A549 (cell line): ENCODE results near the gene OR8G1. TPM values are rescaled to one million over a fixed set of nuclear protein-coding genes. Genes with fewer than 3 reads are reported as not detected.

Source experiments
- ATAC-seq, 2 experiments: fragments of 200-7000 bp in 1 of 2; fragments of >200 bp in 1 of 2; cut with Nextera tagmentation in 1 of 2; cut with Tn5 transposase in 1 of 2; 3 replicates each; pipeline versions ENCODE4 v1.8.0 to v1.9.1; 2018 to 2020; ENCODE audit warnings: mild to moderate bottlenecking in 1 of 2, moderate library complexity in 1 of 2
- CTCF ChIA-PET: fragments of 300-600 bp; sonication (Branson Sonifier 250); formaldehyde crosslinking; extraction: SDS; loops from one replicate; lab custom pipeline; 2021; ENCODE audit warnings: antibody characterized with exemption, inconsistent platforms; lab: Yijun Ruan, JAX
- POLR2A ChIA-PET: fragments of 350-600 bp; formaldehyde crosslinking; extraction: SDS; loops from one replicate; lab custom pipeline; 2021; ENCODE audit warnings: antibody characterized with exemption, inconsistent platforms; lab: Yijun Ruan, JAX
- DNase-seq, 2 experiments: peaks; one replicate each; pipeline versions ENCODE4 v3.0.0 to v3.0.0-alpha.2; 2011 to 2016; ENCODE audit warnings: low read depth in 1 of 2, low spot score in 1 of 2
- FAIRE-seq: peaks from 2 replicates; lab custom pipeline; 2011; peaks lifted over from hg19 to GRCh38; lab: Jason Lieb, UNC
- H3K27ac ChIP-seq, 2 experiments: fragments of >200 bp; sonication (Bioruptor Twin); formaldehyde crosslinking; 3 replicates each; pipeline ENCODE4 v1.5.1; 2016 to 2017
- H3K4me1 ChIP-seq: fragments of >200 bp; sonication (Bioruptor Twin); formaldehyde crosslinking; 3 replicates; pipeline ENCODE4 v1.6.1; 2016
- H3K4me2 ChIP-seq: fragments of >200 bp; sonication (Bioruptor Twin); formaldehyde crosslinking; 3 replicates; pipeline ENCODE4 v1.6.1; 2016
- H3K4me3 ChIP-seq: fragments of >200 bp; sonication (Bioruptor Twin); formaldehyde crosslinking; 3 replicates; pipeline ENCODE4 v1.5.1; 2016
- H3K9me3 ChIP-seq: fragments of >200 bp; sonication (Bioruptor Twin); formaldehyde crosslinking; 3 replicates; pipeline ENCODE4 v1.6.1; 2016
- CBX8 ChIP-seq: fragments of 200-600 bp; sonication (generic); IDR thresholded peaks from 2 replicates; pipeline ENCODE4 v1.6.1; 2016
- EHF ChIP-seq: fragments of 250-450 bp; sonication (Bioruptor Pico); IDR thresholded peaks from 2 replicates; pipeline ENCODE4 v1.5.0; 2020; ENCODE audit warnings: mild to moderate bottlenecking
- FOXS1 ChIP-seq: fragments of 250-450 bp; sonication (Bioruptor Pico); IDR thresholded peaks from 2 replicates; pipeline ENCODE4 v1.5.0; 2020; ENCODE audit warnings: mild to moderate bottlenecking, moderate library complexity
- HEYL ChIP-seq: fragments of 250-450 bp; sonication (Bioruptor Pico); IDR thresholded peaks from 2 replicates; pipeline ENCODE4 v1.8.0; 2021; ENCODE audit warnings: mild to moderate bottlenecking, moderate library complexity
- HMGXB4 ChIP-seq: fragments of 250-450 bp; sonication (Bioruptor Pico); IDR thresholded peaks from 2 replicates; pipeline ENCODE4 v1.5.0; 2021; ENCODE audit warnings: mild to moderate bottlenecking, moderate library complexity, borderline replicate concordance
- HOXA7 ChIP-seq: fragments of 250-450 bp; sonication (Bioruptor Pico); IDR thresholded peaks from 2 replicates; pipeline ENCODE4 v1.5.0; 2020; ENCODE audit warnings: mild to moderate bottlenecking, moderate library complexity
- KDM1A ChIP-seq: fragments of 200-600 bp; sonication (generic); IDR thresholded peaks from 2 replicates; pipeline ENCODE4 v1.6.1; 2016; ENCODE audit warnings: low read depth, mild to moderate bottlenecking
- KDM5A ChIP-seq: fragments of 200-600 bp; sonication (generic); IDR thresholded peaks from 2 replicates; pipeline ENCODE4 v1.6.1; 2016; ENCODE audit warnings: antibody characterized with exemption, mild to moderate bottlenecking
- MAX ChIP-seq: IDR thresholded peaks from 2 replicates; pipeline ENCODE4 v1.6.1; 2012
- NFE2L2 ChIP-seq: fragments of 150-350 bp; conservative IDR thresholded peaks from 2 replicates; pipeline ENCODE4 v1.6.1; 2014; ENCODE audit warnings: low read length
- POLR2AphosphoS2 ChIP-seq: conservative IDR thresholded peaks from 2 replicates; pipeline ENCODE4 v1.6.1; 2012; ENCODE audit warnings: low read length, improper control_type of control experiment, inconsistent platforms
- RAD21 ChIP-seq, 2 experiments: fragments of >200 bp in 1 of 2; sonication (Bioruptor Twin) in 1 of 2; formaldehyde crosslinking in 1 of 2; IDR thresholded peaks in 1 of 2; conservative IDR thresholded peaks in 1 of 2; 2 replicates in 1 of 2; 3 replicates in 1 of 2; pipeline ENCODE4 v1.6.1; 2012 to 2018; ENCODE audit warnings: inconsistent platforms in 1 of 2
- RCOR1 ChIP-seq: fragments of 150-350 bp; IDR thresholded peaks from 2 replicates; pipeline ENCODE4 v1.6.1; 2014; ENCODE audit warnings: antibody characterized with exemption, low read length, low read depth
- REST ChIP-seq: fragments of 200-600 bp; sonication (generic); IDR thresholded peaks from 2 replicates; pipeline ENCODE4 v1.6.1; 2016; ENCODE audit warnings: antibody characterized with exemption, mild to moderate bottlenecking, moderate library complexity
- TP53 ChIP-seq: fragments of 250-450 bp; sonication (Bioruptor Pico); IDR thresholded peaks from 2 replicates; pipeline ENCODE4 v1.5.0; 2021; ENCODE audit warnings: mild to moderate bottlenecking, moderate library complexity
- USF2 ChIP-seq: fragments of 450-650 bp; IDR thresholded peaks from 2 replicates; pipeline ENCODE4 v1.6.1; 2014; ENCODE audit warnings: antibody characterized with exemption
- ZSCAN20 ChIP-seq: fragments of 250-450 bp; sonication (Bioruptor Pico); IDR thresholded peaks from 2 replicates; pipeline ENCODE4 v1.8.0; 2022; ENCODE audit warnings: mild to moderate bottlenecking, moderate library complexity
- WGBS: methylation state at CpG from one replicate; pipeline ENCODE4 v1.1.6; 2017; ENCODE audit errors: missing lambda C conversion rate; 5-methylcytosine and 5-hydroxymethylcytosine counted together
- polyA plus RNA-seq, 4 experiments: library from polyadenylated mRNA; depleted of rRNA in 3 of 4; stranded (reverse); fragments of >200 nt; fragmentation: RNase III in 1 of 4; extraction: RNeasy Plus Mini Kit Qiagen cat#74134 plus additional on column Dnase treatment in 1 of 4; gene quantifications; 2 replicates in 3 of 4; 3 replicates in 1 of 4; pipeline ENCODE4 v1.2.3, GENCODE V29; 2011 to 2017
- TF ChIP-seq, protein P1 (sequence below): fragments of >200 bp; sonication (Bioruptor Twin); formaldehyde crosslinking; IDR thresholded peaks from 3 replicates; pipeline ENCODE4 v1.6.1; 2016
- TF ChIP-seq, protein P2 (sequence below): IDR thresholded peaks from 2 replicates; pipeline ENCODE4 v1.6.1; 2012

OR8G1 gene
- polyA plus RNA-seq, 2 of the 4 experiments (the other 2 are of a cell fraction): not detected

DNA sequence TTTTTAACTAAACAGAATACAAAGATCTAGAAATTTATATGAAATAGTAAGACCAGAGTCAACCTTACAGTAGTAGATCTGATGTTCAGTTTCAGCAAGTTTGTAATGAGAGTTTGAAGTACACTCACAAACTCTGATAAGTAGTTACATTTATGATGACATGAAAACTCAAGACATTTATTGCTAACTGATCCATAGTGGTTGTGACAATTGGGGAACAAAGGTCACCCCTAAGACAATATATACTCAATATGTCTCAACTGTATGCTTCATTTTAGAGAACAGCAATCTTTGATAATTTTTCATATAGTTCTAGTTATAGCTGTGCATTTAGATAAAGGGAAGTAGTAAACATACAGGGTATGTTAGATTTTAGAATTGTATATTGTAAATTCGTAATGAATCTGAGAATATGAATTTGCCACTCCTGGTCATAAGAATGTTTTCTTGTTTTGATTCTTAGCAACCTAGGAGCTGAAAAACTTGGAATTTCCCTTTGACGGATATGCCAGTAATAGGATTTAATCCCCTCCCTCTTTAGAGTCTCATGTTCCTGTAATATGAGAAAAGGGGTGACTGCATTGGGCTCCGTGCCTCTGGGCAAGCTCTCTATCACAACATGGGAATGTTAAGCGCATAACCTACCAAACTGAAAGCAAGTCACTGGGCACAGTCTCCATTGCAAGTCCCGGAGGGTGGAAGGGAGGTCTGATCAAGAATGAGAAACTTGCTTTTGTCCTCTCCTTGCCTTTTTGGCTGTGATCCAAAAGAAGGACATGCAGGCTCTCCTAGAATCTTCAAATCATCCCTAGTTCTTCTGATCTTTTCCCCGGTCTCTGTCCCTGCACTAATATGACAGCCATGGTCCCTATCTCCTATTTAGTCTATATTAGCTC is 46.4 kb upstream of the OR8G1 start:
- ChIA-PET POLR2A (no interaction called here), CTCF (interaction anchor here (0.8 to 3.1 kb wide), 6 partner anchors 37 to 125 kb away, joined by 3 to 9 read pairs (median 4); partner anchors contain the start of gene VWA5A)
- 58% methylated on average over 6 of the region's 6 CpGs for WGBS
- Histone ChIP-seq H3K9me3 (no peaks in the 10 kb centered on the region), H3K27ac (no peak overlapping the region), H3K4me2 (no peak overlapping the region), H3K4me3 (no peak overlapping the region), H3K4me1 (no peaks in the 10 kb centered on the region)
- ATAC-seq: no peak
- TF ChIP-seq, protein P1, sequence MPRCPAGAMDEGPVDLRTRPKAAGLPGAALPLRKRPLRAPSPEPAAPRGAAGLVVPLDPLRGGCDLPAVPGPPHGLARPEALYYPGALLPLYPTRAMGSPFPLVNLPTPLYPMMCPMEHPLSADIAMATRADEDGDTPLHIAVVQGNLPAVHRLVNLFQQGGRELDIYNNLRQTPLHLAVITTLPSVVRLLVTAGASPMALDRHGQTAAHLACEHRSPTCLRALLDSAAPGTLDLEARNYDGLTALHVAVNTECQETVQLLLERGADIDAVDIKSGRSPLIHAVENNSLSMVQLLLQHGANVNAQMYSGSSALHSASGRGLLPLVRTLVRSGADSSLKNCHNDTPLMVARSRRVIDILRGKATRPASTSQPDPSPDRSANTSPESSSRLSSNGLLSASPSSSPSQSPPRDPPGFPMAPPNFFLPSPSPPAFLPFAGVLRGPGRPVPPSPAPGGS: no peak
- TF ChIP-seq CBX8: no peak
- no peak for TF ChIP-seq TP53
- no peak for TF ChIP-seq POLR2AphosphoS2
- TF ChIP-seq USF2: no peak
- TF ChIP-seq, protein P2, sequence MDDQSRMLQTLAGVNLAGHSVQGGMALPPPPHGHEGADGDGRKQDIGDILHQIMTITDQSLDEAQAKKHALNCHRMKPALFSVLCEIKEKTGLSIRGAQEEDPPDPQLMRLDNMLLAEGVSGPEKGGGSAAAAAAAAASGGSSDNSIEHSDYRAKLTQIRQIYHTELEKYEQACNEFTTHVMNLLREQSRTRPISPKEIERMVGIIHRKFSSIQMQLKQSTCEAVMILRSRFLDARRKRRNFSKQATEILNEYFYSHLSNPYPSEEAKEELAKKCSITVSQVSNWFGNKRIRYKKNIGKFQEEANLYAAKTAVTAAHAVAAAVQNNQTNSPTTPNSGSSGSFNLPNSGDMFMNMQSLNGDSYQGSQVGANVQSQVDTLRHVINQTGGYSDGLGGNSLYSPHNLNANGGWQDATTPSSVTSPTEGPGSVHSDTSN: no peak
- TF ChIP-seq NFE2L2: no peak
- no peak for TF ChIP-seq HMGXB4
- no peak for TF ChIP-seq KDM5A
- TF ChIP-seq HOXA7 (CRISPR knock-in tag): no peak
- no peak for TF ChIP-seq REST
- TF ChIP-seq KDM1A: no peak
- TF ChIP-seq MAX: no peak
- TF ChIP-seq HEYL (CRISPR knock-in tag): no peak
- TF ChIP-seq RCOR1: no peak
- TF ChIP-seq ZSCAN20 (CRISPR knock-in tag): no peak
- TF ChIP-seq EHF (CRISPR knock-in tag): no peak
- TF ChIP-seq RAD21 (conservative IDR thresholded peaks at IDR 0.05 in 1 of 2, IDR thresholded peaks at IDR 0.05 in 1 of 2): no peak
- no peak for TF ChIP-seq FOXS1
- no peak for DNase-seq
- FAIRE-seq: no peak
